ENCODE data around the gene C3orf20.

Gene C3orf20

GRCh38 chr3:14773691-14774128 is 98.8 kb downstream of the C3orf20 start:
- no peaks in the 10 kb centered on the region for H3K9me3 Mint-ChIP-seq
- CTCF ChIA-PET: no interaction called here
- DNase-seq: no peak

DNA sequence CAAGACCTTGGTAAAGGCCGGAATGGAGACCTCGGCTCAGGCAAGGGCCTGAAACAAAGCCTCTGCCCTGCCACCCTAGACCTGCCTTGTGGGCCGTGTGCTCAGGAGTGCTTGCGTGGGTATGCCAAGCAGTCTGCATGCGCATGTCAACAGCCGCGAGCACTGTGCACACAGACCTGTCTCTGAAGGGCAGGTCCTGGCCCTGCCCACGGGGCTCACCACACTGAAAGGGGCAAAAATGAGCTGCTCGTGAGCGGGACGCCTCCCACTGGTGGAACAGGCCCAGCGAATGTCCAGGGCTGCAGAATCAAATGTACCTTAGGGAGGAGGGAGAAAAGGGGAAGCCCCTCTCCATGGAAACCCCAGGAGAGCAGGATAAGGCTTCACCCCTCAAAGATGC is 99.5 kb downstream of the C3orf20 start:
- no peaks in the 10 kb centered on the region for H3K4me1 Mint-ChIP-seq
- H3K27me3 Mint-ChIP-seq: peaks cover 14% of the 10 kb centered on the region
- no peak for DNase-seq
- H3K36me3 Mint-ChIP-seq: no peaks in the 10 kb centered on the region
- CTCF ChIA-PET: no interaction called here
- H3K9me3 Mint-ChIP-seq: no peaks in the 10 kb centered on the region
- no peak overlapping the region for H3K4me3 Mint-ChIP-seq
- H3K27ac Mint-ChIP-seq: no peak overlapping the region

More at GRCh38 chr3:14773691-14774128, 98.8 kb downstream of the C3orf20 start:
- Mint-ChIP-seq H3K4me1 (no peaks in the 10 kb centered on the region), H3K27ac (no peak overlapping the region), H3K36me3 (no peaks in the 10 kb centered on the region), H3K27me3 (peaks cover 14% of the 10 kb centered on the region), H3K4me3 (no peak overlapping the region)

GRCh38 chr3:14775011-14775410 is 100.1 kb downstream of the C3orf20 start:
- CTCF ChIA-PET: no interaction called here
- H3K4me3 Mint-ChIP-seq: no peak overlapping the region
- no peaks in the 10 kb centered on the region for H3K36me3 Mint-ChIP-seq

DNA sequence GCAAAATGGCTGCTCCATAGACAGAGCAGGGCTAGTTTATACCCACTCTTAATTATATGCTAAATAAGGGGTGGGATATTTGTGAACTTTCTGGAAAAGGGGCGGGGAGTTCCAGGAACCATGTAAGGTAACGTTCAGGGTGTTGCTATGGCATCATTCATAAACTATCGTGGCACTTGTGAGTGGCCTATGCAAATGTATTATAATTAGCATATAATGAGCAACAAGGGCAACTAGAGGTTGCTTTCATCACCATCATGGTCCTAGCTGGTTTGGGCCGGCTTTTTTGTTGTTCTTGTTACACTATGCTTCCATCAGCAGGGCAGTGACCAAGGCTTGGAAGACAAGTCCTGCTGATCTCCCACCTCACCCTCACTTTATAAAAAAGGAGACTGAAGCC is 100.6 kb downstream of the C3orf20 start:
- CTCF ChIA-PET: no interaction called here
- Mint-ChIP-seq H3K4me1 (no peaks in the 10 kb centered on the region), H3K36me3 (no peaks in the 10 kb centered on the region), H3K9me3 (no peaks in the 10 kb centered on the region), H3K4me3 (no peak overlapping the region), H3K27me3 (peaks cover 14% of the 10 kb centered on the region), H3K27ac (no peak overlapping the region)
- DNase-seq: no peak

More at GRCh38 chr3:14775011-14775410, 100.1 kb downstream of the C3orf20 start:
- Mint-ChIP-seq H3K9me3 (no peaks in the 10 kb centered on the region), H3K4me1 (no peaks in the 10 kb centered on the region), H3K27me3 (peaks cover 14% of the 10 kb centered on the region), H3K27ac (no peak overlapping the region)
- DNase-seq: no peak

DNA sequence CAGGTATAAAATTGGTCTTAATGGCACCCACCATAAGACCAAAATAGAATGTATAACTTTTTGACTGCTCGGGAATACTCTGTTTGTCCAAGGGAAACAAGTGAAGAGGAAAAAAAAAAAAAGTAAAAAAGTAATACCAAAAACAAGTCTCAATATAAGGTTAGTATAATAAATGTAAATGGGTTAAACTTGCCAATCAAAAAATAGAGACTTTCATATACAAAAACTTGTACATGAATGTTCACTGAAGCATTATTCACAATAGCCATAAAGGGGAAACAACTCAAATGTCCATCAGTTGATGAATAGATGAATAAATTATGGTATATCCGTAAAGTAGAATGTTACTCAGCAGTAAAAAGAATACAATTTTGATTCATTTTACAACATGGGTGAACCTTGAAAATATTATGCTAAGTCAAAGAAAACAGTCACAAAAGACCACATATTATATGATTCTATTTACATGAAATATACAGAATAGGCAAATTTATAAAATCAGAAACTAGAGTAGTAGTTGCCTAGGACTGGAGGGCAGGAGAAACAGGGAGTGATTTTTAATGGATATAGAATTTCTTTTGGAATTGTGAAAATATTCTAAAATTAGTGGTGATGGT is 104.2 kb downstream of the C3orf20 start:
- Mint-ChIP-seq H3K4me1 (no peaks in the 10 kb centered on the region), H3K4me3 (no peak overlapping the region), H3K9me3 (no peaks in the 10 kb centered on the region), H3K27me3 (peaks cover 26% of the 10 kb centered on the region), H3K36me3 (no peaks in the 10 kb centered on the region), H3K27ac (no peak overlapping the region)
- CTCF ChIA-PET: no interaction called here
- DNase-seq: no peak

DNA sequence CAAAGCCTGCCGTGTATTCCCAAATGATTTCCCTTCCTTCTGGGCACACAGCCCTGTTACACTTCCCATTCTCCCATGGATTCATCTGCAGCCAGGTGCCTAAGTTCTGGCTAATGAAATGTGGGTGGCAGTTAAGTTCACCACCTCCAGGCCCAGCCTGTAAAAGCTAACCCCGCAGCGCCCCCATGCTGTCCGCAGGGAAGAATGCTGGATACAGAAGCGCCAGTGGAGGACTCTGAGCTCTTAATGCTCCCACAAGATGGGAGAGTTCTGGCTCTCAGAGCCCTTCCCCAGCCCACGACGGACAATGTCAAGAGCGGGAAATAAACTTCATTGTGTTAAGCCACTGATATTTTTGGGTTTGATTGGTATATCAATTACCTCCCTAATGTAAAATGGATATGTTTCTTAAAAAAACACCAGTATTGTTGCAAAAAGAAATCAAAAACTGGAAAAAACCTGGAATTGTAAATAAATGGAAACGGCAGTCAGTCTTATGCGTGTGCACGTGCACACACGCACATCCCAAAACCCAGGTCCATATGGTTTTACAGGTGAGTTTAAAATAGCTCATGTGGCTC is 106.1 kb downstream of the C3orf20 start:
- Mint-ChIP-seq H3K27ac (no peak overlapping the region), H3K9me3 (no peaks in the 10 kb centered on the region), H3K4me1 (no peaks in the 10 kb centered on the region), H3K27me3 (peaks cover 40% of the 10 kb centered on the region), H3K4me3 (no peak overlapping the region), H3K36me3 (no peaks in the 10 kb centered on the region)
- CTCF ChIA-PET: interaction anchor here (0.6 to 4.5 kb wide), 18 partner anchors 74 to 578 kb away, joined by 3 to 20 read pairs (median 4); partner anchors contain the start of gene C3orf20
- peak; percentile 62 for DNase-seq

- no peak overlapping the region for H3K4me3 Mint-ChIP-seq
- no peaks in the 10 kb centered on the region for H3K9me3 Mint-ChIP-seq
- no peaks in the 10 kb centered on the region for H3K4me1 Mint-ChIP-seq
- CTCF ChIA-PET: interaction anchor here (0.7 to 4.5 kb wide), 4 partner anchors 10 to 148 kb away, joined by 3 to 20 read pairs (median 8); no protein-coding TSS in a partner anchor
- DNase-seq: no peak
- no peaks in the 10 kb centered on the region for H3K36me3 Mint-ChIP-seq
- H3K27me3 Mint-ChIP-seq: peaks cover 40% of the 10 kb centered on the region
- H3K27ac Mint-ChIP-seq: no peak overlapping the region
These were observed 108.6 kb downstream of the C3orf20 start for GRCh38 chr3:14783480-14784086.

- CTCF ChIA-PET: interaction anchor here (2.0 to 4.5 kb wide), 3 partner anchors 10 to 148 kb away, joined by 8 to 20 read pairs (median 9); no protein-coding TSS in a partner anchor
- H3K36me3 Mint-ChIP-seq: no peaks in the 10 kb centered on the region
- no peak for DNase-seq
- H3K4me3 Mint-ChIP-seq: no peak overlapping the region
- H3K9me3 Mint-ChIP-seq: no peaks in the 10 kb centered on the region
- H3K4me1 Mint-ChIP-seq: peaks cover 2% of the 10 kb centered on the region
- peaks cover 46% of the 10 kb centered on the region for H3K27me3 Mint-ChIP-seq
- H3K27ac Mint-ChIP-seq: no peak overlapping the region
These were observed 109.2 kb downstream of the C3orf20 start for GRCh38 chr3:14784087-14784681.

GRCh38 chr3:14785207-14786155 is 110.5 kb downstream of the C3orf20 start:
- Mint-ChIP-seq H3K4me1 (peaks cover 4% of the 10 kb centered on the region), H3K4me3 (no peak overlapping the region), H3K27me3 (peaks cover 57% of the 10 kb centered on the region), H3K27ac (no peak overlapping the region), H3K36me3 (no peaks in the 10 kb centered on the region), H3K9me3 (no peaks in the 10 kb centered on the region)
- no peak for DNase-seq
- CTCF ChIA-PET: interaction anchor here (0.7 to 2.9 kb wide), 3 partner anchors 8 to 135 kb away, joined by 3 to 9 read pairs (median 8); no protein-coding TSS in a partner anchor

DNA sequence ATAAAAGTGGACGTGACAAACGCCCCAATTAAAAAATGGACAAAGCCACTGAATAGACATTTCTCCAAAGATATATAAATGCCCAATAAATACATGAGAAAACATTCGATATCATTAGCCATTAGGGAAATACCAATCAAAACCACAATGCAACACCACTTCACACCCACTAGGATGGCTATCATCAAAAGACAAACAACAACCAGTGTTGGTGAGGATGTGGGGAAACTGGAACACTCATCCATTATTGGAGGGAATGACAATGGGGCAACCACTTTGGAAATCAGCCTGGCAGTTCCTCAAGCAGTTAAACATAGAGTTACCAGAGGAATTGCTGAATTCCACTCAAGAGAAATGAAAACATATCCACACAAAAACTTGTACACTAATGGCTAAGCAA is 111.4 kb downstream of the C3orf20 start:
- H3K36me3 Mint-ChIP-seq: no peaks in the 10 kb centered on the region
- no peak for DNase-seq
- H3K4me3 Mint-ChIP-seq: no peak overlapping the region
- H3K4me1 Mint-ChIP-seq: peaks cover 7% of the 10 kb centered on the region
- H3K27me3 Mint-ChIP-seq: peaks cover 59% of the 10 kb centered on the region
- H3K27ac Mint-ChIP-seq: no peak overlapping the region
- H3K9me3 Mint-ChIP-seq: no peaks in the 10 kb centered on the region
- CTCF ChIA-PET: interaction anchor here (2.9 kb wide), 1 partner anchor 134 kb away, joined by 9 read pairs; no protein-coding TSS in a partner anchor

DNA sequence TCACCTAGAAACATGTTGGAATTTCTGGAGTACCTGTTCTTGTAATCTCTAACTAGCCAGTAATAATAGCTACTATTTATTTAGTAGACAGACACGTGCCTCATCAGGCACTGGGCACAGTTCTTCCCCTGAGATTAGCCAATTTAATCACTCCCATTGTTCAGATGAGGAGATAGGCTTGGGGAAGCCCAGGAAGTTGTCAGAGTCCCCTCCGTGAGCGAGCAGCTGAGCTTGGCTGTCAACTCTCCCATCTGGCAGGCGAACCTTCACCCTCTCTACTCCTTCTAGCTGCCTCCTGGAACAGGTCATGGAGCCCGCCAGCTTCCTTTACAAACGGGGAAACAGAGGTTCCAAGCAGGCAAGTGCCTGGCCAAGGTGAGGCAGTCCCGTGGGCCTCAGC is 112.7 kb downstream of the C3orf20 start:
- no peaks in the 10 kb centered on the region for H3K36me3 Mint-ChIP-seq
- H3K27me3 Mint-ChIP-seq: peaks cover 60% of the 10 kb centered on the region
- no peak for DNase-seq
- no peak overlapping the region for H3K27ac Mint-ChIP-seq
- H3K4me3 Mint-ChIP-seq: no peak overlapping the region
- peaks cover 9% of the 10 kb centered on the region for H3K4me1 Mint-ChIP-seq
- CTCF ChIA-PET: interaction anchor here (1.2 to 8.1 kb wide), 2 partner anchors 129 to 135 kb away, joined by 4 to 80 read pairs; no protein-coding TSS in a partner anchor
- no peaks in the 10 kb centered on the region for H3K9me3 Mint-ChIP-seq

DNA sequence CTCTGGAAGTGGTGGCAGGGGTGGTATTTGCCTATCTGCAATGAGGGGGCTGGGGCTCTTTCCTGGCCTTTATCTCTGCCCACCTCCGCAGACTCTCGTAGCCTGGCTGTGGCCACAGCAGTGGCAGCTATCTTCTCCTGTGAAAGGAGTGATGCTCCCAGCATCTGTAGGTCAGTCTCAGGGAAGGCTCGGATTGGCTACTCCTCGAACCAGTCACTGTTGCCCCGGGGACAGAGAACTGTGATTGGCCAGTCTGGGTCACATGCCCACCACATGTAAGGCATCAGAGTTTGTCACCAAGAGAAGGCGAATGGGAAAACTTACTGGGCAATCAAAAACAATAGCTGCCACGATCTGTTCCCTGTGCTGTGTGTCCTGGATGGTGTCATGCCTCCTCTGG is 113.7 kb downstream of the C3orf20 start:
- no peak overlapping the region for H3K27ac Mint-ChIP-seq
- H3K27me3 Mint-ChIP-seq: peaks cover 69% of the 10 kb centered on the region
- H3K4me1 Mint-ChIP-seq: peaks cover 9% of the 10 kb centered on the region
- no peaks in the 10 kb centered on the region for H3K9me3 Mint-ChIP-seq
- H3K36me3 Mint-ChIP-seq: no peaks in the 10 kb centered on the region
- no peak overlapping the region for H3K4me3 Mint-ChIP-seq
- CTCF ChIA-PET: interaction anchor here (1.5 to 8.1 kb wide), 2 partner anchors 127 to 134 kb away, joined by 8 to 80 read pairs; no protein-coding TSS in a partner anchor
- DNase-seq: no peak

DNA sequence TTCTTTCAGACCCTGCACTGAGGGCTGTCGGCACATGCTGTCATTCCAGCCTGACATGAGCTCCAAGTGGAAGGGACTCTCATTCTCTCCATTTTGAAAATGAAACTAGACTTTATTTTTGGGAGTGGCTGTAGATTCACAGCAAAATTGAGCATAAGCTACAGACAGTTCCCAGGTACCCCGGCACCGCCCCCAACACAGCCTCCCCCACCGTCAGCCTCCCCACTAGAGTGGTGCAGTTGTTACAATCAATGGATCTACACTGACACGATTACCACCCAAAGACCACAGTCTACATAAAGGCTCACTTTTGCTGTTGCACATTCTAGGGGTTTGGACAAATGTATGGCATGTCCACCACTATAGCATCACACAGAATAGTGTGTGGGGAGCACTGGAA is 114.3 kb downstream of the C3orf20 start:
- Mint-ChIP-seq H3K27me3 (peaks cover 72% of the 10 kb centered on the region), H3K4me3 (no peak overlapping the region), H3K9me3 (no peaks in the 10 kb centered on the region), H3K4me1 (peaks cover 9% of the 10 kb centered on the region), H3K27ac (no peak overlapping the region), H3K36me3 (no peaks in the 10 kb centered on the region)
- no peak for DNase-seq
- CTCF ChIA-PET: interaction anchor here (1.5 to 8.1 kb wide), 2 partner anchors 127 to 133 kb away, joined by 8 to 80 read pairs; no protein-coding TSS in a partner anchor
